Measurements from ENCODE around the gene KCNH3. TPM values are rescaled to one million over a fixed set of nuclear protein-coding genes. Genes with fewer than 3 reads are reported as not detected.

KCNH3 gene
- polyA plus RNA-seq, 1 donor (not counting 4 experiments of a cell fraction or from before 2014, with no cell fraction given): 0.08 TPM

GRCh38 chr12:49562233-49562632 is 23.4 kb downstream of the KCNH3 start:
- peaks cover 15% of the 10 kb centered on the region for H3K79me2 ChIP-seq (ENCODE audit: control insufficient read depth, insufficient read depth, low read length)
- TF ChIP-seq CTCF (optimal IDR thresholded peaks at IDR 0.05 in 1 of 3, IDR thresholded peaks at IDR 0.05 in 1 of 3, conservative IDR thresholded peaks at IDR 0.05 in 1 of 3; ENCODE audit: extremely low read depth in 1 of 3, insufficient read depth in 2 of 3, low read length in 3 of 3) (no peak), EZH2 (IDR thresholded peaks at IDR 0.05; ENCODE audit: low read length) (no peak)
- dilution Hi-C loops (cut with MboI; ENCODE audit: extremely low pct_ligation_motif_present, low sequenced_read_pairs): no loop called here
- no peak overlapping the region for H3K4me3 ChIP-seq (ENCODE audit: control insufficient read depth in 2 of 3, extremely low read depth in 1 of 3, insufficient read depth in 2 of 3, low read depth in 1 of 3, low read length in 3 of 3)
- FAIRE-seq (no peak), DNase-seq (ENCODE audit: low read depth, low spot score) (no peak)
- peaks cover 7% of the 10 kb centered on the region for H3K4me1 ChIP-seq (ENCODE audit: control insufficient read depth, extremely low read depth, insufficient read depth, low read length)
- no peak overlapping the region for H3K9ac ChIP-seq (ENCODE audit: control insufficient read depth, extremely low read depth, insufficient read depth, low read length)
- H3K9me3 ChIP-seq (ENCODE audit: control insufficient read depth, low read depth, low read length): no peaks in the 10 kb centered on the region
- no peak overlapping the region for H2AFZ ChIP-seq (ENCODE audit: control insufficient read depth, low read length)
- no peaks in the 10 kb centered on the region for H4K20me1 ChIP-seq (ENCODE audit: control insufficient read depth, extremely low read depth, insufficient read depth, low read length)
- H3K4me2 ChIP-seq (ENCODE audit: control insufficient read depth, extremely low read depth, insufficient read depth, low read depth, low read length): no peak overlapping the region
- H3K36me3 ChIP-seq (ENCODE audit: control insufficient read depth in 2 of 2, extremely low read depth in 1 of 2, insufficient read depth in 2 of 2, low read length in 2 of 2): peaks cover 41 to 44% of the 10 kb centered on the region in 2 experiments
- H3K9me1 ChIP-seq (ENCODE audit: control insufficient read depth, extremely low read depth, insufficient read depth, low read length): no peaks in the 10 kb centered on the region
- no peak overlapping the region for H3K27ac ChIP-seq (ENCODE audit: control insufficient read depth, insufficient read depth, low read length)
- H3K27me3 ChIP-seq (ENCODE audit: control insufficient read depth, extremely low read depth, insufficient read depth, low read length): no peaks in the 10 kb centered on the region

GRCh38 chr12:49562831-49563230 is 24.0 kb downstream of the KCNH3 start:
- DNase-seq (ENCODE audit: low read depth, low spot score) (no peak), FAIRE-seq (no peak)
- Histone ChIP-seq H3K79me2 (ENCODE audit: control insufficient read depth, insufficient read depth, low read length) (peaks cover 19% of the 10 kb centered on the region), H3K27me3 (ENCODE audit: control insufficient read depth, extremely low read depth, insufficient read depth, low read length) (no peaks in the 10 kb centered on the region), H3K36me3 (ENCODE audit: control insufficient read depth in 2 of 2, extremely low read depth in 1 of 2, insufficient read depth in 2 of 2, low read length in 2 of 2) (peaks cover 41 to 43% of the 10 kb centered on the region in 2 experiments), H3K4me2 (ENCODE audit: control insufficient read depth, extremely low read depth, insufficient read depth, low read depth, low read length) (no peak overlapping the region), H3K9ac (ENCODE audit: control insufficient read depth, extremely low read depth, insufficient read depth, low read length) (no peak overlapping the region), H3K4me3 (ENCODE audit: control insufficient read depth in 2 of 3, extremely low read depth in 1 of 3, insufficient read depth in 2 of 3, low read depth in 1 of 3, low read length in 3 of 3) (no peak overlapping the region), H4K20me1 (ENCODE audit: control insufficient read depth, extremely low read depth, insufficient read depth, low read length) (no peaks in the 10 kb centered on the region), H2AFZ (ENCODE audit: control insufficient read depth, low read length) (no peak overlapping the region), H3K9me1 (ENCODE audit: control insufficient read depth, extremely low read depth, insufficient read depth, low read length) (no peaks in the 10 kb centered on the region), H3K4me1 (ENCODE audit: control insufficient read depth, extremely low read depth, insufficient read depth, low read length) (peaks cover 7% of the 10 kb centered on the region), H3K27ac (ENCODE audit: control insufficient read depth, insufficient read depth, low read length) (no peak overlapping the region), H3K9me3 (ENCODE audit: control insufficient read depth, low read depth, low read length) (no peaks in the 10 kb centered on the region)
- TF ChIP-seq CTCF (optimal IDR thresholded peaks at IDR 0.05 in 1 of 3, IDR thresholded peaks at IDR 0.05 in 1 of 3, conservative IDR thresholded peaks at IDR 0.05 in 1 of 3; ENCODE audit: extremely low read depth in 1 of 3, insufficient read depth in 2 of 3, low read length in 3 of 3) (no peak), EZH2 (IDR thresholded peaks at IDR 0.05; ENCODE audit: low read length) (no peak)
- dilution Hi-C loops (cut with MboI; ENCODE audit: extremely low pct_ligation_motif_present, low sequenced_read_pairs): no loop called here
